Tibial artery (tissue), 4 donors: ENCODE data around the gene ZNF646.

ENCODE experiments used
- DNase-seq, 2 donors: peaks; one replicate each; pipeline ENCODE4 v3.0.0-alpha.2; 2019
- H3K27ac ChIP-seq, 2 donors: fragments of 200-600 bp; sonication (generic) in 1 of 2; 1 replicate in 1 of 2; 2 replicates in 1 of 2; pipeline ENCODE4 v1.5.1; 2018 to 2019; ENCODE audit warnings: mild to moderate bottlenecking in 1 of 2
- H3K27me3 ChIP-seq, 2 donors: fragments of 200-600 bp; sonication (generic) in 1 of 2; one replicate each; pipeline versions ENCODE4 v1.5.1 to v1.6.0; 2016 to 2019
- H3K36me3 ChIP-seq, 3 donors: fragments of 200-600 bp; sonication (generic) in 2 of 3; one replicate each; pipeline ENCODE4 v1.5.1; 2016 to 2019; ENCODE audit warnings: mild to moderate bottlenecking in 2 of 3
- H3K4me1 ChIP-seq, 4 donors: fragments of 200-600 bp; sonication (generic) in 2 of 4; 1 replicate in 3 of 4; 2 replicates in 1 of 4; pipeline ENCODE4 v1.5.1; 2016 to 2019
- H3K4me3 ChIP-seq, 2 donors: fragments of 200-600 bp; sonication (generic) in 1 of 2; 1 replicate in 1 of 2; 2 replicates in 1 of 2; pipeline ENCODE4 v1.5.1; 2018 to 2019; ENCODE audit warnings: mild to moderate bottlenecking in 2 of 2
- H3K9me3 ChIP-seq, 3 donors: fragments of 200-600 bp; sonication (generic) in 1 of 3; one replicate each; pipeline ENCODE4 v1.5.1; 2016 to 2019
- CTCF ChIP-seq, 2 experiments: fragments of 200-600 bp in 1 of 2; fragments of 450-650 bp in 1 of 2; IDR thresholded peaks; one replicate each; pipeline ENCODE4 v1.5.1; 2017 to 2019; ENCODE audit warnings: antibody characterized with exemption in 2 of 2, mild to moderate bottlenecking in 1 of 2, moderate library complexity in 1 of 2
- intact Hi-C: fragments of 100-400 bp; cut with DNase I; formaldehyde crosslinking; loops from one replicate; pipeline ENCODE4 v1.15.0; 2023; ENCODE audit warnings: low total_unique reads

Gene ZNF646

GRCh38 chr16:31064882-31065461, 9.2 kb upstream of the ZNF646 start:
- Histone ChIP-seq H3K9me3 (no peaks in the 10 kb centered on the region), H3K27me3 (no peaks in the 10 kb centered on the region), H3K4me3 (no peak overlapping the region), H3K4me1 (peaks cover 0 to 11% (median 10%) of the 10 kb centered on the region in 4 donors), H3K36me3 (peaks cover 16 to 39% (median 23%) of the 10 kb centered on the region in 3 donors), H3K27ac (peak overlapping the region; percentile 14 to 37)
- DNase-seq = peak in 1 of 2 donors; percentile 65
- intact Hi-C loops = no loop called here
- TF ChIP-seq CTCF (IDR thresholded peaks at IDR 0.05) = no peak

- H3K36me3 ChIP-seq = peaks cover under 1 to 16% (median 7%) of the 10 kb centered on the region in 3 donors
- H3K9me3 ChIP-seq = no peaks in the 10 kb centered on the region
- peaks cover 0 to 22% (median 16%) of the 10 kb centered on the region in 4 donors for H3K4me1 ChIP-seq
- no peaks in the 10 kb centered on the region for H3K27me3 ChIP-seq
- no peak for DNase-seq
- H3K27ac ChIP-seq = no peak overlapping the region
- intact Hi-C loops = no loop called here
- H3K4me3 ChIP-seq = no peak overlapping the region
- no peak for TF ChIP-seq CTCF (IDR thresholded peaks at IDR 0.05)
Observed at GRCh38 chr16:31067342-31067741, 6.9 kb upstream of the ZNF646 start.

GRCh38 chr16:31071861-31072260, 2.4 kb upstream of the ZNF646 start:
- Histone ChIP-seq H3K27me3 (no peaks in the 10 kb centered on the region), H3K4me1 (peaks cover 0 to 32% (median 23%) of the 10 kb centered on the region in 4 donors), H3K9me3 (no peaks in the 10 kb centered on the region), H3K27ac (peak overlapping the region in 1 of 2 donors; percentile 95), H3K36me3 (peaks cover under 1 to 8% (median 8%) of the 10 kb centered on the region in 3 donors), H3K4me3 (no peak overlapping the region)
- intact Hi-C loops = loop anchor here (5.0 to 10.0 kb wide), 2 partner anchors 85 to 373 kb away; partner anchors contain the start of genes HSD3B7 and ZNF843
- no peak for TF ChIP-seq CTCF (IDR thresholded peaks at IDR 0.05)
- no peak for DNase-seq

GRCh38 chr16:31072540-31073141, 1.6 kb upstream of the ZNF646 start:
- intact Hi-C loops = loop anchor here (5.0 to 10.0 kb wide), 2 partner anchors 85 to 372 kb away; partner anchors contain the start of genes HSD3B7 and ZNF843

More at GRCh38 chr16:31072540-31073141, 1.6 kb upstream of the ZNF646 start:
- no peak for TF ChIP-seq CTCF (IDR thresholded peaks at IDR 0.05)
- Histone ChIP-seq H3K27me3 (no peaks in the 10 kb centered on the region), H3K9me3 (no peaks in the 10 kb centered on the region), H3K27ac (peak overlapping the region; percentile 89 to 95), H3K4me1 (peaks cover 0 to 32% (median 23%) of the 10 kb centered on the region in 4 donors), H3K4me3 (peak overlapping the region; percentile 90 to 91), H3K36me3 (peaks cover 8 to 16% (median 16%) of the 10 kb centered on the region in 3 donors)
- no peak for DNase-seq
